ENCODE measurements around the gene STK35.

The STK35 gene

DNA sequence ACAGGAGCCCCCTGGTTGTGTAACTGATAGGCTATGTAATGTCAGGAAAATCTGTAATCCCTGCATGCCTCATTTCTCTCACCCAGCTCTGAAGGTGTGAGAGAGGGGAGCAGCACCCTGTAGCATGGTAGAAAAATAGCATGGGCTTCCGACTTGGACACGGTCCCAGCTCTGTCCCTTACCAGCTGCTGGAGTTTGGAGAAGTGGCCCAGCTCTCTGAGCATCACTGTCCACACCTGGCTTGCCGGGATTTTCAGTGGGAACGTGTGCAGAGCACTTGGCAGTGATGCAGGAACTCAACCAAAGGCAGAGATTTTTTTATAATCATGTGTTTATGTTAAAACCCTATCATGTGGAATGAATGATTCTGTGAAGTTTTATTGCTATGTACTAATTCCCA is 34.6 kb downstream of the STK35 start:
- DNase-seq = no peak

DNA sequence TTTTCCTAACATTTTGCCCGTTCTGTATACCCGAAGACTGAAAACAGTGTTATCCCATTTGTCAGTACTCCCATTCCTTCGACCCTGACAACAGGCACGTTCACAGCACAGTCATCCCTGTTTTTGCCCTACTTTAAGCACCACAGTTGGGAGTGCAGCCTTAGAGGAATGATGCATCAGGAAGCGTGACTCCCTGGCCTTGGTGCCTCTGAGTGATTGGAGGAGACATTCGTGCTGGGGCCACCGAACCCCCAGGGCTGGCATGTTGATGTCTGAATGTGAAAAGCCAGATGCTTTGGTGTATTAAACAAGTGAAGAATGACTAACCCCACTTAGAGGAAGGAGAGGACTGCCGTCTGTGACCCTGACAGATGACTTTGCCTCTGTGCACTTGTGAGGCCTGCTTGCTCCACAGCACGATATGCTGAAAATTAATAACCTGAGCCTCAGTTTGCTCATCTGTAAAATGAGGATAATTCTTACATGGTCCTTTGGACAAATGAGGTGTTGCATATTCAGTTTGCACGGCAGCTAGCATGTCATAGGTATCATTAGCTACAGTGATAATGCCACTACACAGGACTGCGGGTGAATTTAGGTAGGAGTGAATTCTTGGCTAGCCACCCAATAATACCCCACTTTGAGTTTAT is 36.0 kb downstream of the STK35 start:
- no peak for DNase-seq

- DNase-seq = no peak
Measured at GRCh38 chr20:2138396-2138795, 36.8 kb downstream of the STK35 start.

GRCh38 chr20:2139250-2139649 is 37.6 kb downstream of the STK35 start:
- no peak for DNase-seq

GRCh38 chr20:2139736-2140135 is 38.1 kb downstream of the STK35 start:
- no peak for DNase-seq

GRCh38 chr20:2140561-2140960 is 38.9 kb downstream of the STK35 start:
- DNase-seq = no peak

DNA sequence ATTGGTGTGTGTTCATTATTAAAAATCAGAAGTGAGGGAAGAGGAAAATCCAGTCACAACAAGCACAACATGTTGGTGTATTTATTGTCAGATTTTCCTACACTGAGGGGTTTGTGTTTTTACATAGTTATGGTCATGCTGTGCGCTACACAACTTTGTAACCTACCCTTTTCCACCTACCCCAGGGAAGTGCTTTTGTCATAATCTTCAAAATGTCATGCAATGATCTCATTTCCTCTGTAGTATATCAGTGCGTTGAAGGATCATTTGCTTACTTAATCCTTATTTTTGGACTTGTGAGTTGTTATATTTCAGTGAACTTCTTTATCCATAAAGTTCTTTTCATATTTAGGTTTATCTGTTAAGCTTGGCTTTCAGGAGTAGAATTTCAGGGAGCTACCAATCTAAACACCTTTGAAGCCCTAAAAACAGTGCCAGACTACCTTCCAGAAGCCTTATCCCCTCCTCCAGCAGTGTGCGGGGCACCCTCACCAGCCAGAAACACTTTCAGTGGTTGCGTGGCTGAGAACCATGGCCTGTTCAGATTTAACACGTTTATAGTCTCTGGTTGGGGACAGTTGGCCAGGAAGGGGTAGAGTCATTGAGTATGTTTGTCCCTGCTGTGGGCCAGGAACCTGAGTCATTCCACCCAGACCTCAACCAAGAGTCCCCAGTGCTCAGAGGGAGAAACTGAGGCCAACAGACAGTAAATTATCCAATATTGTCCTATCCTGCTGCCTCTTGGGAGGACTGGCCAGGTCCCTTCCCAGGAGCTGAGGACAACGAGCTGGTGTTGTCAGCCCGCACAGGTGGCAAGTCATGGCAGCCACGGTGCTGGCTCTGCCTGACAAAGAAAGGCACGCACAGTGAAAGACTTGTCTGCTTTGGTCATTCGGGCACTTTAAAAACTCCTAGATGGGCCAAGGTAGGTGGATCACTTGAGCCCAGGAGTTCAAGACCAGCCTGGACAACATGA is 40.3 kb downstream of the STK35 start:
- no peak for DNase-seq

- no peak for DNase-seq
Measured at GRCh38 chr20:2142649-2143048, 41.0 kb downstream of the STK35 start.

DNA sequence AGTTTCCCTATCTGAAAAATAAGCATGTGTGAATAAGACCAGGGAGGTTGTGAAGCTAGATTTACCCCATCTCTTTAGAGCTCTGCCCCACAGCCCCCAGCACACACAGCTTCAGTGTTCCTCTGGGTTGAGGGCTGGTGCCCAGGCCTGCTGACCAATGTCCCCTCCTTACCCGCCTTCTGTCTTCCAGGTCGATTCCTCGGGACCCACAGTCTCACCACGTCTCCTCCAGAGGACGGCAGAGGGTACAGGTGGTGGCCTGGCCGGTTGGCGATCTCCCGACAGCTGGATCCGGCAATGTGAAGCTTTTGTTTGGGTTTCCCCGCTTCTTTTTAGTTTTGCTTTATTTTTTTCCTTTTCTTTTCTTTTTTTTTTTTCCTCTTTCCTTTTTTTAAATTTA is 42.0 kb downstream of the STK35 start:
- DNase-seq = no peak

DNA sequence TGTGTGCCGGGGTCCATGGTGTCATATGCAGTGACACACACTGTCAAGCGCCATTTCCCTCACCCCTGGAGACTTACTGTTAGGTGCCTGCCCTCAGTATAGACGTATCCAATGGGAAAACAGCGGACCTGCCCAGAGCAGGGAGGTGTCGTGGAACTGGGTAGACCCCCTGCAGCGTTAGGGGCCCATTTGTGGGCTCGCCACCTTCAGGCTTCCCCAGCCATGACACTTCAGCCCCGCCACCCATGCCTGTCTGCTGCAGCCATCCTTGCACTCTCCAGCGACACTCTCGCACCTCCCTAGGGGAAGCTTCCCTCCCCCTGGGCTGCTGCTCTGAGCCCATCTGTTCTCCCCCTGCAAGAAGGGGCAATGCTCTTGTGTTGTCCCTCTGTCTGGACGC is 43.2 kb downstream of the STK35 start:
- no peak for DNase-seq

GRCh38 chr20:2145376-2145775 is 43.7 kb downstream of the STK35 start:
- no peak for DNase-seq

GRCh38 chr20:2146080-2146867 is 44.6 kb downstream of the STK35 start:
- DNase-seq = no peak

GRCh38 chr20:2149507-2149906 is 47.9 kb downstream of the STK35 start:
- no peak for DNase-seq

DNA sequence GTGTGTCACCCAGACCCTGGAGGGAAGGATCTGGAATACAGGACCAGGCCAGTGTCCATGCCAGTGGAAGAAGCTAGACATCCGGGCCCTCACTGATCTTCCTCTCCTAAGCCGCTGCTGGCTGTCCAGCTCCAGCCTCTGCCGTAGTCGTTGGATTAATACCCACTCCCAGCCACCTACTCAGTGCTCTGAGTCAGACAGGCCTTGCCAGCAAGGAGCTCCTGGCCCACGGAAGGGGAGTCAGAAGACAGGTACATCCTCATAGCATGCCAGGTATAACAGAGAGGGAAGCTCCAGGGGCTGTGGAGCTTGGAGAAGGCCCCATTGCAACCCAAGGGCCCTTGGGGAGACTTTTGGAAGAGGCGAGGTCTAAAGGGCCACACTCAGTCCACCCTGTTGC is 49.0 kb downstream of the STK35 start:
- no peak for DNase-seq

DNA sequence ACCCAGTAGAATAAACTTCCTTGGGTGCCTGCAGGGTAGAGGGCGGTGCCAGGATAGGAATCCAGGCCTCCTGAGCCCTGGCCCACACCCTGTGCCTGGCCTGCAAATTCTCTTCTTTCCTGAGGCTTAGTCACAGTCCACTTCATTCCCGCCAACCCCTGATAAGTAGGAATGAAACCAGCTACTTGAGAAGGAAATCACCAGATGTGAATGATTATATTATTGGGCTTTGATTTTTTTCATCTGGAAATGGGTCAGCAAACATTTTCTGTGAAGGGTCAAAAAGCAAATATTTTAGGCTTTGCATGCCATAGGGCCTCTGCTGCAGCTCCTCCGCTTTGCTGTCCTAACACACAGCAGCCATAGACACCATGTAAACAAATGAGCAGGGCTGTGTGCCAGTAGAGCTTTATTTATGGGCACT is 50.2 kb downstream of the STK35 start:
- no peak for DNase-seq

GRCh38 chr20:2152317-2152716 is 50.7 kb downstream of the STK35 start:
- DNase-seq = no peak

DNA sequence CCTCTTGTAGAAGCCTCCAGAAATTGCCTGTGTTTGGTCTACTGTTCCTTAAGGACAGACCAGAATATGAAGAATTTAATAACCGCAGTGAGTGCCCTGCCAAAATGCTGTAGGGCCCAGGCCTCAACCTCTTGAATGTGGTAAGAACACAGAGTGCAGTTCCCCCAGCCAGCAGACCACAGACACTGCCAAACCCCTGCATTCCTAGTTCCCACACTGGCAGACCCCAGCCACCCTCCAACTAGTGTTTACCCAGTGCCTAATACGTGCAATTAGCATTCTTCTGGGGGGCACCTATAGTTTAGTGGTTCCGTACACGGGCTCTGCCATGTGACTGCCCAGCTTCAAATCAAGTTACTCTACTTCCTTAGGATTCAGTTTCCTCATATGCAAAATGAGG is 51.7 kb downstream of the STK35 start:
- DNase-seq = no peak

DNA sequence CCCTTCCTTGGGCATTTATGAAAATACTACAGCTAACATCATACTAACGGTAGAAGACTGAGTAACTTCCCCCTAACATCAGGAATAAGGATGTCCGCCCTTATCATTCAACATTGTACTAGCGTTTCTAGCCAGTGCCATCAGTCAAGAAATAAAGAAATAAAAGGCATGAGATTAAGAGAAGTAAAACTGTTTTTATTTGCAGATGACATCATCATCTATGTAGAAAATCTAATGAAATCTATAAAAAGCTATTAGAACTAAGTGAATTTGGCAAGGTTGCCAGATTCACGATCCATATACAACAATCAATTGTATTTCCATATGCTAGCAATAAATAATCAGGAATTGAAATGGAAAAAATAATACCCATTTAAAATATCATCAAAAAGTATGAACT is 54.6 kb downstream of the STK35 start:
- no peak for DNase-seq

DNA sequence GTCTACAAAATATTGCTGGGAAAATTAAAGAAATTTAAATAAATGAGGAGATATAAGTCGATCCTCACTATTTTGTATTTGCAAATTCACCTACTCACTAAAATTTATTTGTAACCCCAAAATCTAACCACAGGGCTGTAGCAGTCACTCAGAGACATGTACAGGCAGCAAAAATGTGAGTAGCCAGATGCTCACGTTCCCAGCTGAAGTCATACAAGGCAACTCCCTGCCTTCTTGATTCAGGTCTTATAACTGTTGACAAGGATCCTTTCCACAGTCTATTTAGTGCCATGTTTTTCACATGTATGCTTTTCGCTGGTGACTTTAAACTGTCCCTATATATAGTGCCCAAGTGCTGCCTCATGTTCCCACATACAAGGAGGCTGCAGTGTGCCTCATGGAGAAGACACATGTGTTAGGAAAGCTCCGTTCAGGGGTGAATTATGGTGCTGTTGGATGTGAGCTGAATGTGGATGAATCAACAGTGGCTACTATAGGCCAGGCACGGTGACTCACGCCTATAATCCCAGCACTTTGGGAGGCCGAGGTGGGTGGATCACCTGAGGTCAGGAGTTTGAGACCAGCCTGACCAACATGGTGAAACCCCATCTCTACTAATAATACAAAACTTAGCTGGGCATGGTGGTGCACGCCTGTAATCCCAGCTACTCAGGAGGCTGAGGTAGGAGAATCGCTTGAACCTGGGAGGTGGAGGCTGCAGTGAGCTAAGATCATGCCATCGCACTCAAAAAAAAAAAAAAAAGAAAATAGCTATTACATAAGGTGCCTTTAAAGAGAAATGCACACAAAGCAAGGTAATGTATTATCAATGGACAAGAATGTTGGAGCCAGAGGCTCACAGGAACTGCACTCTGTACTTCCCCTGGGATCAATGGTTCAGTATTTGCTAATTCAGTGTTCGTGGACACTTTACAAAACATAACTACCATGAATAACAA is 55.3 kb downstream of the STK35 start:
- DNase-seq = no peak

GRCh38 chr20:2162125-2162822 is 60.6 kb downstream of the STK35 start:
- no peak for DNase-seq

DNA sequence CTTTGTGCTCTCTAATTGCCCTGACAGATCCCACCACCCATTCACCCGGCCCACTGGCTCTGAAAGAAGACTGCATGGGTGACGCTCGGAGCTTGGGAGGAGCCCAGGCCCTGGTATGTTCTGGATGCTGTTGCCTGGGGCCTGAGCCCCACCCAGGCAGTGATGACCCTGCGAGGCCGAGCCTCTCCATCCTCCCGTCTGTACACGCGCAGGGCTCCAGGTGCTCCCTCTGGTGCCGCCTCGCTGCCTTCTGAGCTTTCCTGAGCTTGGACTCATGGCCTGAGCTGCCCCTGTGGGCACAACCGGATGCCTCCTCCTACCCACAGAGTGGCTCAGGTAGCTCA is 61.2 kb downstream of the STK35 start:
- DNase-seq = no peak

DNA sequence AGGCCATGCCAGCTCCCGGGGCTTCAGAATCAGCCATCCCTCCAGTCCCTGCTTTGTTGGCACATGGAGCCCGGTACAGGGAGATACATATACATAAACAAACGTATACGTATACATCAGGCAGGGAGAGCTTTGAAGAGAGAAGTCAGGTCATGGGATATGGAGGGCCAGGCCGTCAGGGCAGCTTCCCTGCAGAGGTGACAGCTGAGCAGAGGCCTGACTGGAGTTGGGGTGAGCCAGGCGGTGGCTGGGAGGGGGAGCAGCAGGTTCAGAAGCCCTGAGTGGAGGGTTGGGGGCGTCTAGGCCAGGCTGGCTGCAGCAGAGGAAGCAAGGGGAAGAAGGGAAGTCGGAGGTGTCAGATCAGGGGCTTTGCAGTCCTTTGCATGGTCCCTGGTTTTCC is 61.7 kb downstream of the STK35 start:
- no peak for DNase-seq

Data from activated gamma-delta T cell treated with Interleukin-2 at 50 U/mL for 16 hours (primary cell).